HepG2 (cell line): Measurements from ENCODE around the gene TGIF1. TPM values are rescaled to one million over a fixed set of nuclear protein-coding genes. Genes with fewer than 3 reads are reported as not detected.

ENCODE experiments used
- ATAC-seq: fragments of 200-7000 bp; cut with Tn5 transposase; 3 replicates; pipeline ENCODE4 v1.9.1; 2020; ENCODE audit warnings: mild to moderate bottlenecking, moderate library complexity
- BruUV-seq: library from RNA; stranded (reverse); fragments of 400-500 nt; replicated peaks from 2 replicates; lab custom pipeline; 2021; lab: Mats Ljungman, UMichigan
- CTCF ChIA-PET: fragments of 300-600 bp; formaldehyde crosslinking; extraction: SDS; loops from one replicate; lab custom pipeline; 2021; ENCODE audit warnings: low total read pairs, inconsistent platforms, low intra/inter-chr PET ratio; lab: Yijun Ruan, JAX
- POLR2A ChIA-PET: fragments of 350-600 bp; sonication (Branson Sonifier 250); formaldehyde crosslinking; loops from one replicate; lab custom pipeline; 2020; ENCODE audit warnings: antibody characterized with exemption, inconsistent platforms; lab: Yijun Ruan, JAX
- DNase-seq: peaks from one replicate; pipeline ENCODE4 v3.0.0-alpha.2; 2015; ENCODE audit warnings: low spot score
- FAIRE-seq: peaks from 3 replicates; lab custom pipeline; 2011; peaks lifted over from hg19 to GRCh38; lab: Jason Lieb, UNC
- H2AFZ ChIP-seq: one replicate; pipeline ENCODE4 v1.6.1; 2011; ENCODE audit warnings: low read length, inconsistent platforms
- H3K27ac ChIP-seq: fragments of 300-600 bp; 3 replicates; pipeline ENCODE4 v1.8.0; 2011; ENCODE audit warnings: mixed run types, mild to moderate bottlenecking, mixed read lengths, low read length, inconsistent platforms; ENCODE audit not compliant: insufficient read depth; ENCODE audit errors: extremely low read length
- H3K27me3 ChIP-seq, 2 experiments: fragments of 200-600 bp in 1 of 2; 2 replicates in 1 of 2; 3 replicates in 1 of 2; pipeline versions ENCODE4 v1.6.0 to v1.8.0; 2011; ENCODE audit warnings: low read length in 2 of 2, mild to moderate bottlenecking in 2 of 2, moderate library complexity in 2 of 2, inconsistent platforms in 1 of 2; ENCODE audit not compliant: insufficient read depth in 2 of 2, control insufficient read depth in 1 of 2
- H3K36me3 ChIP-seq, 2 experiments: fragments of 200-600 bp in 1 of 2; replicated peaks in 1 of 2; 2 replicates in 1 of 2; 3 replicates in 1 of 2; pipeline versions ENCODE4 v1.5.1 to v1.8.0; 2011; ENCODE audit warnings: low read length in 2 of 2, inconsistent platforms in 1 of 2; ENCODE audit not compliant: insufficient read depth in 2 of 2, control insufficient read depth in 1 of 2
- H3K4me1 ChIP-seq: 2 replicates; pipeline ENCODE4 v1.5.1; 2012; ENCODE audit warnings: low read length, inconsistent platforms; ENCODE audit not compliant: insufficient read depth
- H3K4me2 ChIP-seq: 2 replicates; pipeline ENCODE4 v1.6.0; 2011; ENCODE audit warnings: low read depth, low read length, inconsistent platforms
- H3K4me3 ChIP-seq, 3 experiments: fragments of 200-600 bp in 1 of 3; sonication (generic), shearing (Covaris generic) in 1 of 3; replicated peaks in 1 of 3; 2 replicates each; pipeline ENCODE4 v1.5.1; 2011 to 2016; ENCODE audit warnings: low read length in 3 of 3, inconsistent platforms in 2 of 3, low read depth in 2 of 3, mild to moderate bottlenecking in 2 of 3, control low read depth in 1 of 3, mixed read lengths in 1 of 3; ENCODE audit not compliant: insufficient read depth in 1 of 3
- H3K79me2 ChIP-seq: one replicate; pipeline ENCODE4 v1.6.1; 2011; ENCODE audit warnings: low read length, inconsistent platforms; ENCODE audit not compliant: insufficient read depth
- H3K9ac ChIP-seq: 2 replicates; pipeline ENCODE4 v1.6.0; 2011; ENCODE audit warnings: mild to moderate bottlenecking, low read depth, low read length, inconsistent platforms; ENCODE audit not compliant: insufficient read depth
- H3K9me3 ChIP-seq: 2 replicates; pipeline ENCODE4 v1.5.1; 2012; ENCODE audit warnings: mild to moderate bottlenecking, low read length
- H4K20me1 ChIP-seq: 2 replicates; pipeline ENCODE4 v1.6.0; 2011; ENCODE audit warnings: inconsistent platforms, mild to moderate bottlenecking, low read length, moderate library complexity; ENCODE audit not compliant: insufficient read depth
- BCL6 ChIP-seq: IDR thresholded peaks from 2 replicates; pipeline ENCODE4 v1.6.1; 2016; ENCODE audit warnings: missing genetic modification reagents, missing compliant biosample characterization
- DNMT3B ChIP-seq: conservative IDR thresholded peaks from 2 replicates; pipeline ENCODE4 v1.6.1; 2016; ENCODE audit warnings: missing biosample characterization, control low read depth
- GATAD2A ChIP-seq: IDR thresholded peaks from 2 replicates; pipeline ENCODE4 v1.6.1; 2016
- PHF21A ChIP-seq: sonication (generic); formaldehyde crosslinking; IDR thresholded peaks from 2 replicates; pipeline ENCODE4 v1.5.0; 2020; ENCODE audit warnings: mild to moderate bottlenecking, missing genetic modification reagents
- SMC3 ChIP-seq: IDR thresholded peaks from 2 replicates; pipeline ENCODE4 v1.6.1; 2011; ENCODE audit warnings: low read length, improper control_type of control experiment
- SYNCRIP ChIP-seq: fragments of 200-400 bp; formaldehyde crosslinking; IDR thresholded peaks from 2 replicates; pipeline ENCODE4 v1.6.1; 2018; ENCODE audit warnings: mild to moderate bottlenecking, low read depth, low read length; ENCODE audit not compliant: insufficient read depth
- ZNF879 ChIP-seq: sonication (generic); formaldehyde crosslinking; IDR thresholded peaks from 2 replicates; pipeline ENCODE4 v1.8.1; 2023; ENCODE audit warnings: missing genetic modification reagents
- WGBS: methylation state at CpG from one replicate; pipeline ENCODE4 v1.1.6; 2017; ENCODE audit warnings: low lambda C conversion rate; 5-methylcytosine and 5-hydroxymethylcytosine counted together
- in situ Hi-C: cut with HindIII; loops from 2 replicates; pipeline ENCODE4 v1.10.0; 2017; ENCODE audit warnings: low pct_unique_long_range_greater_than_20kb; ENCODE audit not compliant: extremely low pct_ligation_motif_present
- intact Hi-C: fragments of 100-400 bp; cut with micrococcal nuclease; formaldehyde crosslinking; loops from one replicate; pipeline ENCODE4 v1.10.0; 2022; ENCODE audit not compliant: unreplicated experiment
- polyA plus RNA-seq, 8 experiments: library from polyadenylated mRNA; depleted of rRNA in 3 of 8; stranded (reverse) in 7 of 8; unstranded in 1 of 8; fragments of >200 nt; fragmentation: Illumina TruSeq in 4 of 8; extraction: Trizol in 4 of 8; gene quantifications; 2 replicates each; pipeline versions ENCODE4 v1.2.1 to v1.2.3, GENCODE V29; 2011 to 2016; ENCODE audit warnings: low read depth in 4 of 8, missing spikeins in 1 of 8, mixed read lengths in 1 of 8; ENCODE audit not compliant: insufficient read depth in 1 of 8
- total RNA-seq, 5 experiments: library from RNA; depleted of rRNA; stranded (reverse); fragments of >200 nt; fragmentation: Illumina TruSeq; extraction: Trizol; gene quantifications; 2 replicates each; pipeline ENCODE4 v1.2.3, GENCODE V29; 2016; ENCODE audit warnings: low read depth in 1 of 5
- TF ChIP-seq, protein P1 (sequence below): sonication (generic); formaldehyde crosslinking; IDR thresholded peaks from 2 replicates; pipeline ENCODE4 v1.8.0; 2022; ENCODE audit warnings: mild to moderate bottlenecking, missing genetic modification reagents; ENCODE audit not compliant: insufficient replicate concordance
- TF ChIP-seq, protein P2 (sequence below): sonication (generic); formaldehyde crosslinking; IDR thresholded peaks from 2 replicates; pipeline ENCODE4 v1.4.0; 2020; ENCODE audit warnings: missing genetic modification reagents, mild to moderate bottlenecking, borderline replicate concordance
- TF ChIP-seq, protein P3 (sequence below): sonication (generic); formaldehyde crosslinking; IDR thresholded peaks from 2 replicates; pipeline ENCODE4 v1.4.0; 2020; ENCODE audit warnings: missing genetic modification reagents
- TF ChIP-seq, protein P4 (sequence below): sonication (generic); formaldehyde crosslinking; IDR thresholded peaks from 2 replicates; pipeline ENCODE4 v1.4.0; 2020; ENCODE audit warnings: missing genetic modification reagents

The TGIF1 gene
- total and polyA plus RNA-seq, 2 of the 13 experiments (the other 11 are each of a cell fraction or from before 2014, with no cell fraction given) = 50.0 to 76.1 TPM

DNA sequence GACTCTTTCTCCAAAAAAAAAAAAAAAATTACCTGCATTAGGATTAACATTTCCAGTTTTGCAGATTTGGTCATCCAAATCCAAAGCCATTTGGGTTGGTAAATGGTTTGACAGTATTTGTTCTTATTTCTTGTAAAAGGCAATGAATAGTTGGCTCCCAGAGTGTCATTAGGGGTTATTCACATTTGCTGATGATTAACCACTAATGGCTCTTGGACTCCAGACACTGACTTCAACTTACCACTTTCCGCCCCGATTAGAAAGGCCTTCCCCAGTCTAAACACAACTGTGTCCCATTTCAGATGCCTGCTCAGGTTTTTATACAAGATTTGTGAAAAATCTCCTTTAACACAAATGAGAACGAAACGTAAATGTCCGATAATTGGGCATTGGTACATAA lies 9.6 kb upstream of the TGIF1 start:
- Histone ChIP-seq H3K4me1 (peaks cover 13% of the 10 kb centered on the region), H3K79me2 (no peaks in the 10 kb centered on the region), H4K20me1 (no peaks in the 10 kb centered on the region), H2AFZ (no peak overlapping the region), H3K9ac (no peak overlapping the region), H3K4me2 (0 out of 2 replicates have a peak overlapping the region, but pooled peaks have one; percentile 32), H3K9me3 (no peaks in the 10 kb centered on the region), H3K27me3 (no peaks in the 10 kb centered on the region; a peak in 2 of 5 replicates), H3K36me3 (no peaks in the 10 kb centered on the region), H3K4me3 (no peak overlapping the region), H3K27ac (no peak overlapping the region)
- CTCF ChIA-PET = interaction anchor here (2.0 kb wide), 1 partner anchor 145 kb away, joined by 7 read pairs; no protein-coding TSS in a partner anchor
- POLR2A ChIA-PET = no interaction called here
- WGBS = 4% methylated on average over 5 of the region's 5 CpGs
- ATAC-seq (no peak), DNase-seq (no peak), FAIRE-seq (no peak)
- in situ Hi-C loops = no loop called here
- intact Hi-C loops = no loop called here
- no peak for TF ChIP-seq ZNF879 (CRISPR knock-in tag)
- TF ChIP-seq, protein P1, sequence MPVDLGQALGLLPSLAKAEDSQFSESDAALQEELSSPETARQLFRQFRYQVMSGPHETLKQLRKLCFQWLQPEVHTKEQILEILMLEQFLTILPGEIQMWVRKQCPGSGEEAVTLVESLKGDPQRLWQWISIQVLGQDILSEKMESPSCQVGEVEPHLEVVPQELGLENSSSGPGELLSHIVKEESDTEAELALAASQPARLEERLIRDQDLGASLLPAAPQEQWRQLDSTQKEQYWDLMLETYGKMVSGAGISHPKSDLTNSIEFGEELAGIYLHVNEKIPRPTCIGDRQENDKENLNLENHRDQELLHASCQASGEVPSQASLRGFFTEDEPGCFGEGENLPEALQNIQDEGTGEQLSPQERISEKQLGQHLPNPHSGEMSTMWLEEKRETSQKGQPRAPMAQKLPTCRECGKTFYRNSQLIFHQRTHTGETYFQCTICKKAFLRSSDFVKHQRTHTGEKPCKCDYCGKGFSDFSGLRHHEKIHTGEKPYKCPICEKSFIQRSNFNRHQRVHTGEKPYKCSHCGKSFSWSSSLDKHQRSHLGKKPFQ (CRISPR knock-in tag) = no peak
- TF ChIP-seq, protein P2, sequence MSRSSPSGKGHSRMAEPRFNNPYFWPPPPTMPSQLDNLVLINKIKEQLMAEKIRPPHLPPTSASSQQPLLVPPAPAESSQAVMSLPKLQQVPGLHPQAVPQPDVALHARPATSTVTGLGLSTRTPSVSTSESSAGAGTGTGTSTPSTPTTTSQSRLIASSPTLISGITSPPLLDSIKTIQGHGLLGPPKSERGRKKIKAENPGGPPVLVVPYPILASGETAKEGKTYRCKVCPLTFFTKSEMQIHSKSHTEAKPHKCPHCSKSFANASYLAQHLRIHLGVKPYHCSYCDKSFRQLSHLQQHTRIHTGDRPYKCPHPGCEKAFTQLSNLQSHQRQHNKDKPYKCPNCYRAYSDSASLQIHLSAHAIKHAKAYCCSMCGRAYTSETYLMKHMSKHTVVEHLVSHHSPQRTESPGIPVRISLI = no peak
- BruUV-seq = no TSS peak

DNA sequence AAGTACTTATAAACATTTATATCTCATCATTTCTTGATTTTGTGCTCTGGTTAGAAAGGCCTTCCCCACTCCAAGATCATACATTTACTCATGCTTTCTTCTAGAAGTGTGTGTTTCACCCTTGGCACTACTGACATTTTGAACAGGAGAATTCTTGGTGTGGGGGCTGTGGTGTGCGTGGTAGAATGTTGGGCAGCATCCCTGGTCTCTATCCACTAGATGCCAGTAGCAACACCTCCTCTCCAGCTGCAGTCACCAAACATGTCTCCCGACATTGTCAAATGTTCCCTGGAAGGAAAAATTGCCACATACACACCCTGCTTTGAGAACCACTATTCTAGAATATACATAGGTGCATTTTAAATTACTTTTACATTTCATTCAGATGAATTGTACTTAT lies 8.7 kb upstream of the TGIF1 start:
- POLR2A ChIA-PET = interaction anchor here (2.0 kb wide), 1 partner anchor 225 kb away, joined by 5 read pairs; no protein-coding TSS in a partner anchor
- Histone ChIP-seq H3K27ac (no peak overlapping the region), H3K9me3 (no peaks in the 10 kb centered on the region), H3K4me3 (no peak overlapping the region), H2AFZ (no peak overlapping the region), H4K20me1 (no peaks in the 10 kb centered on the region), H3K27me3 (no peaks in the 10 kb centered on the region; a peak in 2 of 5 replicates), H3K4me1 (peaks cover 15% of the 10 kb centered on the region), H3K36me3 (no peaks in the 10 kb centered on the region), H3K9ac (no peak overlapping the region), H3K4me2 (no peak overlapping the region), H3K79me2 (no peaks in the 10 kb centered on the region)
- BruUV-seq = no TSS peak
- FAIRE-seq (no peak), DNase-seq (peak; percentile 41), ATAC-seq (peak; percentile 90)
- in situ Hi-C loops (no loop called here), intact Hi-C loops (loop anchor here (1.0 kb wide), 2 partner anchors 13 to 225 kb away; no protein-coding TSS in a partner anchor)
- CTCF ChIA-PET = interaction anchor here (1.9 to 2.0 kb wide), 2 partner anchors 144 to 225 kb away, joined by 6 to 7 read pairs; no protein-coding TSS in a partner anchor
- whole genome bisulfite sequencing = 0% methylated on average over 2 of the region's 2 CpGs
- TF ChIP-seq BCL6 (CRISPR knock-in tag) = 0 out of 2 replicates have a peak, but pooled peaks have one; percentile 47
- no peak for TF ChIP-seq SYNCRIP
- TF ChIP-seq SMC3 = peak; percentile 82
- TF ChIP-seq, protein P3, sequence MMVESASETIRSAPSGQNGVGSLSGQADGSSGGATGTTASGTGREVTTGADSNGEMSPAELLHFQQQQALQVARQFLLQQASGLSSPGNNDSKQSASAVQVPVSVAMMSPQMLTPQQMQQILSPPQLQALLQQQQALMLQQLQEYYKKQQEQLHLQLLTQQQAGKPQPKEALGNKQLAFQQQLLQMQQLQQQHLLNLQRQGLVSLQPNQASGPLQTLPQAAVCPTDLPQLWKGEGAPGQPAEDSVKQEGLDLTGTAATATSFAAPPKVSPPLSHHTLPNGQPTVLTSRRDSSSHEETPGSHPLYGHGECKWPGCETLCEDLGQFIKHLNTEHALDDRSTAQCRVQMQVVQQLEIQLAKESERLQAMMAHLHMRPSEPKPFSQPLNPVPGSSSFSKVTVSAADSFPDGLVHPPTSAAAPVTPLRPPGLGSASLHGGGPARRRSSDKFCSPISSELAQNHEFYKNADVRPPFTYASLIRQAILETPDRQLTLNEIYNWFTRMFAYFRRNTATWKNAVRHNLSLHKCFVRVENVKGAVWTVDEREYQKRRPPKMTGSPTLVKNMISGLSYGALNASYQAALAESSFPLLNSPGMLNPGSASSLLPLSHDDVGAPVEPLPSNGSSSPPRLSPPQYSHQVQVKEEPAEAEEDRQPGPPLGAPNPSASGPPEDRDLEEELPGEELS (CRISPR knock-in tag) = no peak
- TF ChIP-seq, protein P4, sequence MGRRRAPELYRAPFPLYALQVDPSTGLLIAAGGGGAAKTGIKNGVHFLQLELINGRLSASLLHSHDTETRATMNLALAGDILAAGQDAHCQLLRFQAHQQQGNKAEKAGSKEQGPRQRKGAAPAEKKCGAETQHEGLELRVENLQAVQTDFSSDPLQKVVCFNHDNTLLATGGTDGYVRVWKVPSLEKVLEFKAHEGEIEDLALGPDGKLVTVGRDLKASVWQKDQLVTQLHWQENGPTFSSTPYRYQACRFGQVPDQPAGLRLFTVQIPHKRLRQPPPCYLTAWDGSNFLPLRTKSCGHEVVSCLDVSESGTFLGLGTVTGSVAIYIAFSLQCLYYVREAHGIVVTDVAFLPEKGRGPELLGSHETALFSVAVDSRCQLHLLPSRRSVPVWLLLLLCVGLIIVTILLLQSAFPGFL (CRISPR knock-in tag) = no peak
- no peak for TF ChIP-seq ZNF879 (CRISPR knock-in tag)
- TF ChIP-seq PHF21A = no peak
- TF ChIP-seq DNMT3B (CRISPR knock-in tag) = no peak
- TF ChIP-seq GATAD2A (CRISPR knock-in tag) = 0 out of 2 replicates have a peak, but pooled peaks have one; percentile 20
